GM21390 (cell line): ENCODE results near the gene MAJIN.

Source experiments
- ATAC-seq: cut with Tn5 transposase; IDR thresholded peaks from one replicate; pipeline ENCODE4 v1.9.1; 2021; ENCODE audit not compliant: unreplicated experiment

Gene MAJIN

DNA sequence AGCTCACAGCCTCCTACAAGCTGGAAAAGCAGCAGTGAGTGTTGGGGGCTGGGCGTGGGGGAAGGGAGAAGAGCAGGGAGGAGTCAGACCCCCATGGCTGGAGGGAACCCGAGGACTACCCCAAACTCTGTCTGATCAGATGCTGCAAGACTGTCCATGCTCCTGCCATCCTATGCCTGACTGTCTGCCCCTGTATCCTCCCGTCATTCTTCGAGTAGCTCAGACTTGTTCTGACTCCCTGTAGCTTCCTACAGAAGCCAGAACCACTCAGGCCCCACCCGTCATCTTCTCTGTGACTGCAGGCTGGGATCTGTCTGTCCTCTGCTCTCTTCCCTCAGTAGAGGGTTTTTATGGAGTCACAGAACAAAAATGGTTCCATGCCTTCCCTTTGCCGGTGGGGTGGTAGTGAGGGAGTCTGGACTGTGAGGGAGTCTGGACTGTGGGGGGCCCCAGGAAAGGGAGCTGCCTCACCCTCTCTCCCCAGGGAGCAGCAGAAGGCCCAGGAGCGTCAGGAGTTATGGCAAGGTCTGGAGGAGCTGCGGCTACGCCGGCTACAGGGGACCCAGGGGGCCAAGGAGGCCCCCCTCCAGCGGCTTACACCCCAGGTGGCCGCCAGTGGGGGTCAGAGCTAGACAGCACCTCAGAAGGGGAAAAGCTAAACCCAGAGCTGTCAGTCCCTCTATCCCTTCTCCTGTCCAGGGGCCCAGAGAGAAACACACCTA lies 38.5 kb downstream of the MAJIN start:
- ATAC-seq, result no peak

DNA sequence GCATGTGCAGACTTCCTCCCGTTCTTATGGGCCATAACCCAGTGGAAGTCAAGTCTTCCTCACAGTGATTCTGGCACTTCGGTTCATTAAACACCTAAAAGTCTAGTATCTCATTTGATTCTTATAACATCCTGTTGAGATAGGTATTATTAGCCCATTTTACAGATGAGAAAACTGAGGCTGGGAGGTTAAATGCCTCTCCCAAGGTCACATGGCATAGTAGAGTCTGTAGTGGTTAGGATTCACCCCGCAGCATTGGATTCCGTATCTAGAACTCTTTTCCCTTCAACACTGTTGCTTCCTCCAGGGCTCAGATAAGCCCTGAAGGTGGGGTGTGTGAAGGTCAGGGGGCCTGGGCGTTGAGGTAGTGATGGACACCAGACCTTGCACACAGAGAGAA lies 39.6 kb downstream of the MAJIN start:
- no peak for ATAC-seq

DNA sequence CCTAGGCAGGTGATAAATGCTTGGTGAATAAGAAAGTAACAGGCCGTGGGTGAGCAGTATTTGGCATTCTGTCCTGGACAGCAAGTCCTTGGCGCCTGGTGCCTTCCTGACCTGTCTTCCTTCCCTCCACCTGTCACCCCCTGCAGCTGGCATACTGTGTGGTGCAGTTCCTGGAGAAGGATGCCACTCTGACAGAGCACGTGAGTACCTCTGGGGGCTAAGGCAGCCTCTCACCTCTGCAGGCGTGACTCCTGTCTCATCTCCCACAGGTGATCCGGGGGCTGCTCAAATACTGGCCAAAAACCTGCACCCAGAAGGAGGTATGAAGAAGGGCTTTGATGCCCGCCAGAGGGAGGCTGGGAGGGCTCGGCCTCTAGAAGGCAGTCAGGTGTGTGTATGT lies 40.6 kb downstream of the MAJIN start:
- ATAC-seq, result no peak

DNA sequence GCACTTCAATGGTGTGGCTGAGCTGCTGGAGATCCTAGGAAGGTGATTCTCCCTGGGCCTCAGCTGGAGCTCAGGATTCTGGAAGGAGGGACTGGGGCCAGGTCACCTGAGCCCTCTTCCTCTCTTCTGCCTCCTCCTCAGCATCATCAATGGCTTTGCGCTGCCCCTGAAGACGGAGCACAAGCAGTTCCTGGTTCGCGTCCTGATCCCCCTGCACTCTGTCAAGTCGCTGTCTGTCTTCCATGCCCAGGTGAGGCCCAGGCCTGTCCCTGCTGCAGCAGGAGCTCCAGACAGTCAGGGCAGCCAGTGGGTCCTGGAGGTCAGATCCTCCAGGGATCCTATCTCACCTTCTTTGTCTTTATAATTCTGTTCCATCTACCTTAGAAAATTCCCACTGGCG lies 41.6 kb downstream of the MAJIN start:
- ATAC-seq, result no peak

DNA sequence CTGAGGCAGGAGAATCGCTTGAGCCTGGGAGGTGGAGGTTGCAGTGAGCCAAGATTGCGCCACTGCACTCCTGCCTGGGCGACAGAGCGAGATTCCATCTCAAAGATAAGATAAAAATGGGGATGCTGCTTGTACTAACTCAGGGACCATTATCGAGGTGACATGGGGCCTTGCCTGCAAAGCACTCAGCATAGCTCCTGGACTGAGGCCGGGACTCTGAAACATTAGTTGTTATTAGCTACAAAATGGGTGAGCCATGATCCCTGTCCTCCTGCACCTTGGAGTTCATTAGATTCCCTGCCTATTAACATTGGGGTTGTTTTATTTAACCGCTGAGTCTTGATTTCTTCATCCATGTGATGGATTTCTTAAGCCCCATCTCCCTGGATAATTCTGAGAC lies 42.3 kb downstream of the MAJIN start:
- ATAC-seq, result no peak

DNA sequence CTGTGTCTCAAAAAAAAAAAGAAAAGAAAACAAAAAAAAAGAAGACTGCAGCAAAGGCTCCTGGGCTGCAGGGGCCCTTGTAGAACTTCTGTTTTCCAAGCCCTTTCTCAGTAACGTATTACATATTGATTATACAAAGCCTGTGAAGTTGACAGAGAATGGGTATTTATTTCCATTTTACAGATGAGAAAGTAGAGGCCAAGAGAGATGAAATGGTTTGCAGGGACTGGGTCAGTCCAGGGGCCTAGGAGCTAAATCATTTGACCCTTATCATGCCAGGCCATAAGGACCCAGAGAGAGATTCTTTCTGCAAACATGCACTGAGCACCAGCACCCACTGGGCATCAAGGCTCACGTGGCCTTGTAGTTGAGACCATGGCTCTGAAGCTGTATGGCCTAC lies 43.0 kb downstream of the MAJIN start:
- no peak for ATAC-seq

DNA sequence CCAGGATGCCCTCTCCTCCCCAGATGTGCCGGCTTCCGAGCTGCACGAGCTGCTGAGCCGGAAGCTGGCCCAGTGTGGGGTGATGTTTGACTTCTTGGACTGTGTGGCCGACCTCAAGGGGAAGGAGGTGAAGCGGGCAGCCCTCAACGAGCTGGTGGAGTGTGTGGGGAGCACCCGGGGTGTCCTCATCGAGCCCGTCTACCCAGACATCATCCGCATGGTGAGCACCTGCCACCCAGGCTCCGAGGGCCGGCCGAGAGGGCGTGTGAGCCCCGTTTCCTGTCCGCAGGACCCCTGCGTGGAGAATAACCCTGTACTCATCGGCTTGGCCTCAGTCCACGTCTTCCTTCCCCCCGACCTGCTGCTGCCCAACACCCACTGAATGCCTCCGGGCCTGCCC lies 45.2 kb downstream of the MAJIN start:
- no peak for ATAC-seq

DNA sequence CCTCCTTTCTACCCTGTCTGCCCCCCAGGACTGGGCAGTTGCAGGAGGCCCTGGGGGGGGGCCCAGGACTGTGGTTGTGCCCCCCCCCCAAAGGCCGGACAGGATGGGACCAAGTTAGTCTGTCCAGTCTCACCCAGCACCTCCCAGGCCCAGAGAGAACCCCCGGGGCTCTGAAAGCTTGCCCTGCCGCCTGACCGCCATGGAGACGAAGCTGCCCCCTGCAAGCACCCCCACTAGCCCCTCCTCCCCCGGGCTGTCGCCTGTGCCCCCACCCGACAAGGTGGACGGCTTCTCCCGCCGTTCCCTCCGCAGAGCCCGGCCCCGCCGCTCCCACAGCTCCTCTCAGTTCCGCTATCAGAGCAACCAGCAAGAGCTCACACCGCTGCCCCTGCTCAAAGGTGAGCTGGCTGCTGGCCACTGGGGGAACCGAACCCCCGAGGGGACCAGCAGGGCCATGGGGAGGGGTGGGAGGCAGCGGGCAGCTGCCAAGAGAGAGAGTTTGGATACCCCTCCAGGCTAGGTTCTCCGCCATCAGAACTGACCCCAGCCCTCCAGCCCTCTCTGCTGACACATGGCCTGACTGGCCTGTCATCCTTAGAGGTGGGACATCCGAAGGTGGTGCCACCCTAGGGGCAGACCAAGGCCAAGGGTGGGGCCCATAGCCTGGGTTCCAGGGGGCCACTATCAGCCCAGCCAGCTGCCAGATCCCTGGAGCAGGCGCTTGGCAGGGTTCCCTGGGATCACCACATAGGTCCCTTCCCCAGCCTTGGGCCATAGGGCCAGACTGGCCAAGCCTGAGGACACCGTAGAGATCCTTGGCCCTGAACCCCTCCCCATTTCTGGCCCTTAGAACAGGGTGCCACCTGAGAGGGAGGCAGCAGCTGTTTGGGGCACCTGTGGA lies 46.1 kb downstream of the MAJIN start:
- ATAC-seq, result no peak

DNA sequence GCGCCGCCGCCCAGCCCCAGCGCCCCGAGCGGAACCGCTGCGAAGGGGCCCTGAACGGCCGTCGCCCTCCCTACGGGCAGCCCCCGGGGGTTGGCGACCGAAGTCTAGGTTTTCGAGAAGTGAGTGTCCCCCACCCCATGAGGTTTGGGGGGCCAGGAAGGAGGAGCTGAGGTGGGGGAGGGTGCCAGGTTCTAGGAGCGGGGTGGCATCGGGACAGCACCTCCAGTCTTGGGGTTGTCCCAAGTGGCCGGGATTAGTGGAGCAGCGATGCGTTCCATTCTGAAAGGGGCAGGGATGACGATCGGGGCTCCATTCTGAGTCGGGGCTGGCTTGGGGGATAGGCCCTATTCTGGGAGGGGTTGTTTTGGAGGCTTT lies 47.0 kb downstream of the MAJIN start:
- peak; percentile 10 for ATAC-seq

DNA sequence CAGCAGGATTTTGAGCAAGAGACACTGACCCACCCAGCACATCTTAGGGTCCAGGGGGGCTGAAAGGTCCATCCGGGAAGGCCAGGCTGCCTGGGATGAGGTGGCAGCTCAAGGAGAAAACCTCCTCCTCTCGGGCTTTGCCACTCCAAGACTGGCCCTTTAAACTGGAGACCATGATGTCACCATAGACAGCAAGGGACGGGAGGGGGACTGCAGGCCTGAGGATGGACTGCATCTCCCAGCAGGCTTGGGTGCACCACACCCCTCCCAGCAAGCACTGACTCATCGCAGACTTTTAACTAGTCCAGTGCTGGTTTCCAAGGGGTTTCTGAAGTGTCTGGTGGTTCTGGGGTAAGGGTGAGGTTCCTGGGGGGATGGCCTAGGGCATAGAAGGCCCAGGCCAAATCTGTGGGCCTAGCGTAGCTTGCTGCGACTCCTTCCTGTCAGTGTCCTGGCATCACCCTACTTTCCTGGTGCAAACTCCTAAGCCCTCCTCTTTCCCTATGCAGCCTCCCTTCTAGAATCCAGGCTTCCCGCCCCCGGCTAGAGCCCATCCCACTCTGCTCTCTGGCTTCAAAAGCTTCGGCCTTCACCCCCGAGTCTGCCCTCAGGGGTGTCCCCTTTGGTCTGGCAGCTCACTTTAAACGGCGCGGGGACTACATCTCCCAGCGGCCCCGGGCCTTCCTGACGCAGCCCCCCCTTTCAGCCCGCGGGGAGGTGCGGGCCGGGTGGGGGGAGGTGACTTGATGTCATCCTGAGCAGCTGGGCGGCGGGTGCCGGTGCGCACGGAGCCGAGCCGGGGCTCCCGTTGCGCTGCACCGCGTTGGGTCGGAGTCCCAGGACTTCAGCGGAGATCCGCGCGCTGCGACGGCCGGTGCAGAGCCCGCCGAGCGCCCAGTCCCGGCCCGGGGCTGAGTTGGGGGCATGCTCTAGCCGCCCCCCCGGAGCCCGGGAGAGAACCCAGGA lies 47.7 kb downstream of the MAJIN start, which contains the start of gene PPP2R5B:
Gene PPP2R5B (plus strand): TSS at position 746 of the 966 bp plus-strand sequence. CDS start 1,046 bp downstream, outside the sequence.
- ATAC-seq, result peak; percentile 73

DNA sequence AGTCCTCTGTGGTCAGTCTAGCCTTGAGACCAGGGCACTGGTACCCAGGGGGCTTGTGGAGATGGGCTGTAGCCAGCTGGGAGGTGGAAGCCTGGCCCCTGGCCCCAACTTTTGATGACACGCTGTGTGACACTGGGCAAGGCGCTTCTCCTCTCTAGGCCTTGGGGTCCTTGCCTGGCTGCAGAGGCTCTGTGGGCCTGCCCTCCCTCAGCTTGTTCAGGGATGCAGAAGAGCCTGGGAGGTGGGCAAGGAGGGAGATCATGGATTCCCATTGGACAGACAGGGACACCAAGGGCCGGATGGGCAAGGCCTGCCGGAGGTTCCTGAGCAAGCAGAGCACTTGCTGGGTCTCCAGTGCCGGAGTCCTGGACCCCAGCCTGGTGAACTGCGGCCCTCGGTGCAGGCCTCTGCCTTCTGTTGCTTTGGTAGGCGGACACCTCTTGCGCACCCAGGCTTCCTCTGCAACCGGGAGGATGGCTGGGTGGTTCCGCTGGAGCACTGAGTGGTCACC lies 48.7 kb downstream of the MAJIN start:
- no peak for ATAC-seq

DNA sequence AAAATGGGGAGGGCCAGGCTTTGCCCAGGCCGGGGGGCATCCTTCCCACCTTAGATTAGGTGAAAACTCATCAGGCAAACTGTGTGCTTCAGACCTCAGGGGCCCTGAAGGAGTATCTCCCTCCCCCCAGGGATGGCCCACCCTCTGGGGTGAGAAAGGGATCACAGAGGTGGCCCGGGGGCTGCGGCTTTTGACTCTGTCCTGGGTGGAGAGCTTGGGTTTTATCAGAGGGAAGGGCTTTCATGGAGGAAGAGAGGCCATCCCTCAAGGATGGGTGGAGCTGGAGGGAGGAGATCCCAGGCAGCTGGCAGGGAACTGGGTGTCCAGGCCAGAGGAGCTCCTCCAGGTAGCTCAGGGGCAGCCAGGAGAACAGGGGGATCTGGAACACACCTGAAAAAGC lies 50.5 kb downstream of the MAJIN start:
- ATAC-seq, result no peak

DNA sequence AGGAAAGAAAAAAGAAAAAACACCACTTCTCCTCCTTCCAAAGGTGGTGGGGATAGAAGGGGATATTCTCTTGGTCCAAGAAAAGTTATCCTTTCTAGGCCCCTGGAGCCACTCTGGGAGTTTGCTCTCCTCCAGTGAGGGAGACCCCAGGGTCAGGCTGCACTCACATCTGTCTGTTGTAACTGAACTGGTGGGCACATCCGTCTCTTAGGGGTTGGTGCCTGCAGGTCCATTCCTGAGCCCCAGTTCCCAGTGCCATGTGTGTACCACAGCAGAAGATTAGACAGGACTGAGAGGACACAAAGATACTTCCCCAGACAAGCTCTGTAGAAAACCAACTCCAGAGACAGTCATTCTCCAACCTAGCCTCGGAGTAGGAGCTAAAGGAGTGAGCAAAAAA lies 51.8 kb downstream of the MAJIN start:
- ATAC-seq, result no peak

DNA sequence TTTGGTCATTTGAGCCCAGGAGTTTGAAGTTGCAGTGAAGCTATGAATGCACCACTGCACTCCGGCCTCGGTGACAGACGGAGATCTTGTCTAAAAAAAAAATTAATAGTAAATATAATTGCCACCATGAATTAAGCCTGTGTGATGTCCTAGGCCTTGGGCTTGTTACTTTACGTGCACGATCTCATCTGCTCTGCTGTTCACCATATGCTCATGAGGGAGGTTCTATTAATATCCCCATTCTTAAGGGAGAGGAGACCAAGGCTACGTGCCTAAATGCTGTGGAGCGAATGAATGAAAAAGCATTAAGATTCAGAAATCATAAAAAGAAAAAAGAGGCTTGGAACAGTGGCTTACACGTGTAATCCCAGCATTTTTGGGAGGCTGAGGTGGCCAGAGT lies 52.3 kb downstream of the MAJIN start:
- no peak for ATAC-seq

DNA sequence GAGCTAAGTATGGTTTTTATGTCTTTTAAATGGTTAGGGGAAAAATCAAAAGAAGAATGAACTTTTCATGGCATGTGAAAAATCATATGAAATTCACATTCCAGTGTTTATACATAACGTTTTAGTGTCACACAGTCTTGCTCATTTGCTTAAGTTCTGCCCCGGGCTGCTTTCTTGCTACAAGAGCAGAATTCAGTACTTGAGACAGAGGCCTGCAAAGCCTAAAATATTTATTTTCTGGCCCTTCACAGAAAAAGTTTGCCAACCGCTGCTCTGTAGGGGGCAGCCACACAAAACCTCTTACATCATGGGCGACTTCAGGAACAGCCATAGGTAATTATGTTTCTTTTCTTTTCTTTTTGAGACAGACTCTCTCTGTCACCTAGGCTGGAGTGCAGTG lies 53.9 kb downstream of the MAJIN start:
- ATAC-seq, result no peak

DNA sequence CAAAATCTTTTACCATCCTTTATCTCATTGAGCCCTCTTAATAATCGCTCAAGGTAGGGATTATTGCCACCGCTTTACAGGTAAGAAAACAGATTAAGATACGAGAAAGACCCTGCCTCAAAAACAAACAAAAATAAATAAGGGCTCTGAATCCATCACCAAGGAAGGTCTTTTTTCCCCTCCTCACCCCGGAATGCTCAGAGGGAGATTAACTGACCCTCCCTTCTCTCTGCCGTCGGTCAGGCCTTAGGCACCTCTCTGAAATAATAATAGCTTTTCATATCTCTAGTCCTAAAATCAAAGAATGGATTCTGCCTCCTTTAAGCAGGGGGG lies 54.3 kb downstream of the MAJIN start:
- ATAC-seq, result no peak

DNA sequence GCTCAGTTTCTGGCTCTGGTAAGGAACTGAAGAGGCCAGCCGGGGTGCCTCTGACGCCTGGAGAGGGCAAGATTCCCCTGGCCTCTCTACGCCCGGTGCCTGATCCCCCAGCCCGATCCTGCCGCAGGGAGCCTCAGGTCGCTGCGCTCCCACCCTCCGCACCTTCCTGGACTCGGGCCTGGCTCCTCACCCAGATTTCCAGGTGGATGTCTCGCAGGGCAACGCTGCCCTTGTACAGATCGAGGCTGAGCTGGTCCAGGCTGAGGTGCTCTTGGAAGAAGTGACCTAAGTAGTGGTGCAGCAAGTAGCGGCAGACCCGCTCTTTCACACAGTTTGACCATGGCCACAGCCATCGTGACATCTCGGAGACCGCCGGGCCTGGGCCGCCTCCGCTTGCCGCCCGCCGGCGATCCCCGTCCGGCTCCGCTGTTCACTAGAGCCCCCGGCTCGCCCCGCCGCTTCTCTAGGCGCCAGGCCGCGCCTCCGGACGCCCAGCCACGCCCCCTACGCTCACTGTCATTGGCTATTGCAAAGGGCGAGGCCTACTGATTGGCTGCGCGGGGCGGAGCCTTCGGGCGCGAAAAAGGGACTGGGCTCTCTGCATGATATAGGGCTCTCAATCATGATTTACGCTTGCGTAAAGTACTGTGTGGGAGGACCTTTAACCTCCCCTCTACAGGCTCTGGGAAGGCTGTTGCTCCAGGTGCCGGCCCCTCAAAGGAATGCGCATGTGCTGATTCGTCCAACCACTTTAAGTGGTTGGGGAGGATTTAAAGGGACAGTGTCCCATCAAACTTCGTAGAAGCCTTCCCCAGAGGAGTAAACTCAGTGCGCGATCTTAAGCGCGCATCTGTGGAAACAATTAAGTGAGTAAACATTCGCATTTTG lies 54.9 kb downstream of the MAJIN start, which contains the start of gene ATG2A:
Gene ATG2A (minus strand): TSS at position 435 of the 888 bp plus-strand sequence. CDS start 74 bp downstream, at position 361.
- ATAC-seq, result peak; percentile 95

DNA sequence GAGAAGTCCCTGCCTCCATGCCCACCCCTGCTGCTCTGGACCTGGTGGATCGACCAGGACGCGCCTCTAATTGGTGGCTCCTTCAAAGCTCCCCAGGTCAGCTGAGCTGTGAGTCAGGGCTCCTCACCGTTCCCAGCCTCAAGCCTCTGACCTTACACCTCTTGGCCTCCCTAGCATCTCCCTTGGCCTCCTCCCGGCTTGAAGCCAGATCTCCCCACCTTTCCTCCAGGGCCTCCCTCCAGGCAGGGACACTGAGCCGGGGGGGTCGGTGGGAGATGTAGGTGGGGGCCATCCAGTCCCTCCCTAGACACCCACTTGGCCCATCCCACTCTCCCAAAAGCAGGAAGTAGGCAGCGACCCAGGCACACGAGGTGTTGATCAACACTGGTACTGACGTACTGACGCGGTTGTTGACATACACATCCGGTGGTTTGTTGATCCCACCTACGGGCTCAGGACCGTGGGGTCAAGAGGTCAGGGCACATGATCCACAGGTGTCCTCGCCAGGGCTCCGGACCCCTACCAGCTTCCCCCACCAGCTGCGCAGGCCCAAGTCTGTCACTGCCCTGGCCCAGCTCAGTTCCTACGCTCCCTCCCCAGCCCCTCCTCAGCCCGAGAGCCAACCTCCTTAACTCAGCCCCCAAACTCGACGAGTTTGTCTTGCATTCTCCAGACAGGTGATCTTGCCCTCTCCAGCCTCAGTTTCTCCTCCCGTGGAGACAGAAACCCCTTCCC lies 55.7 kb downstream of the MAJIN start:
- no peak for ATAC-seq

DNA sequence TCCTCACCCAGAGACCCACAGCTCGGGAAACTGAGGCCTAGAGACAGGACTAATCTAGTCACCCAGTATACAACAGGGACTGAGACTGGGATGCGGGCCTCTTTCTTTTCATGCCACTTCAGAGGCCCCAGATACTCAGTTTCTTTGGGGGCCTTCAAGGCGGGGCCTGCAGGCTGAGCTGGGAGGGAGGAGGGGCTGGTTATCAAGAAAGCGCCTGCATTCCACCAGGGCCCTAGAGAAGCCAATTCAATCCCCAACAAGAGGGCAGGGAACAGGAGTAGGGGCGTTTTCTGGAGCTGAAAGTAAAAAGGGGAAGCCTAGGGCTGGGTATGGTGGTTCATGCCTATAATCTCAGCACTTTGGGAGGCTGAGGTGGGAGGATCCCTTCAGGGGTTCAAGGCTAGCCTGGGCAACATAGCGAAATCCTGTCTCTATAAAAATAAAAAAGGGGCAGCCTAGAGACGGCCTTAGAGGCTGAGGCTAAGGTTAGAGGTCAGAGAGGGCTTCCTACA lies 56.5 kb downstream of the MAJIN start:
- ATAC-seq, result no peak
